GM18519 (cell line): ENCODE measurements around the gene SPATA12.

ENCODE experiments used
- ATAC-seq: cut with Tn5 transposase; IDR thresholded peaks from one replicate; pipeline ENCODE4 v1.9.1; 2021; ENCODE audit warnings: mild to moderate bottlenecking, moderate library complexity; ENCODE audit not compliant: unreplicated experiment, low FRiP score

The SPATA12 gene, protein sequence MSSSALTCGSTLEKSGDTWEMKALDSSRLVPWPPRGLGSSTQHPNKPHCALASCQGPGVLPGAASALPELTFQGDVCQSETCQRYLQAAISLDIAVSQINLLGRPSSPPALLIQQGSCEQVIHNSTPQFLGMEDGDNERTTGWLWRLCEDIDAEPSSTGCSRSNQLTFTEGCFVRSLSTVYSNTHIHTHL

DNA sequence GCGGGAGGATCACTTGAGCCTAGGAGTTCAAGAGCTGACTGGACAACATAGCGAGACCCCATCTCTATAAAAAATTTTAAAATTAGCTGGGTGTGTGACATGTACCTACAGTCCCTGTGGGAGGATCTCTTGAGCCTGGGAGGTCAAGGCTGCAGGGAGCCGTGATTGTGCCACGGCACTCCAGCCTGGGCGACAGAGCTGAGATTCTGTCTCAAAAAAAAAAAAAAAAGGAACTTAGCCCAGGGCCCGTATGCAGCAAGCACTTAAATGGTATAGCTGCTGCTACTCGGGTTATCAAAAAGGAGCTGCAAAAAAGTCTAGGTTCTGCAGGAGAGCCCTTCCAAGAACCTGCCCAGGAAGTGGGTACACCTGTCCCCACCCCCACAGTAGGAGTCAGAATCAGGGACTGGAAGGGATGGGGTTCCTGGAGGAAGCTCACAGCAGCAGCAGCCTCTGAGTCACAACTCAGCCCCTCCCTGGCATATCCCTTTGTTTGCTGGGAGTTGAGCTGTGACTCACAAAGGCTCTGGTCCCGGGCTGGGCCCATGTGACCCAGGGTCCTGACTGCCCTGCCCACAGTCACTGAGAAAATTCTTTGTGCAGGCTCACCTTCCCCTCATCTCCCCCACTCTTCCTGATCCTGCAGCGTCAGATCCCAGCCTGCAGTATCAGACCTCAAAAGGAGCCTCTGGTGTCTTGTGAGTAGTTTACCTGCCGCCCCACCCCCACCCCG, at the start of gene SPATA12:
TSS of gene SPATA12 (plus strand) at position 576 of the 733 bp plus-strand sequence. CDS start 13,031 bp downstream, outside the sequence.
- no peak for ATAC-seq

DNA sequence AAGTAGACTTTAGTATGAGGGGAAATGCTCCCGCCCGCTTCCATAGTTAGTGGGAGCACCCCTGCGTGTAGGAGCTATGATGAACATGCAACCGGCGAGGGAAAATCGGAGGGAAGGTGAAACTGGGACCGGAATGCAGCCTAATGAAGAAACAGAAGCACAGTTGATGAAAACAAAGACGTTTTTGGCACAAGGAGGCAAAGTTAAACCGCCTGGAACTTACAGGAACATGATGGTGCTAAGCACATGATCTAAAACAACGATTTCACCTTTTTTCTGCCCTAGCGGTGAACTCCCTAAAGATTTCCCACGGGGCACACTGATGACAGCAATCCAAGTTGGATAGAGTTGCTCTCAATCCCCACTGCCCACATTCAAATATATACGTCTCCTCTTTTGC, 49.4 kb upstream of the SPATA12 start:
- no peak for ATAC-seq

DNA sequence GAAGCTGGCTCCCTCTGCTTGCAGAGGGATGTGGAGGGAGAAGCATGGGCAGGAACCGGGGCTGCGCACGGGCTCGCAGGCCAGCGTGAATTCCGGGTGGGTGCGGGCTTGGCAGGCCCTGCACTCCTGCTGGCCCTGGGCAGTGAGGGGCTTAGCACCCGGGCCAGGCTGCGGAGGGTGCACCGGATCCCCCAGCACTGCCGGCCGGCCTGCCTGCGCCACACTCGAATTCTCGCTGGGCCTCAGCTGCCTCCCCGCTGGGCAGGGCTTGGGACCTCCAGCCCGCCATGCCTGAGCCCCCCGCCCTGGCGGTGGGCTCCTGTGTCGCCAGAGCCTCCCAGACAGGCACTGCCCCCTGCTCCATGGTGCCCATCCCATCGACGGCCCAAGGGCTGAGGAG, 47.6 kb upstream of the SPATA12 start:
- no peak for ATAC-seq

DNA sequence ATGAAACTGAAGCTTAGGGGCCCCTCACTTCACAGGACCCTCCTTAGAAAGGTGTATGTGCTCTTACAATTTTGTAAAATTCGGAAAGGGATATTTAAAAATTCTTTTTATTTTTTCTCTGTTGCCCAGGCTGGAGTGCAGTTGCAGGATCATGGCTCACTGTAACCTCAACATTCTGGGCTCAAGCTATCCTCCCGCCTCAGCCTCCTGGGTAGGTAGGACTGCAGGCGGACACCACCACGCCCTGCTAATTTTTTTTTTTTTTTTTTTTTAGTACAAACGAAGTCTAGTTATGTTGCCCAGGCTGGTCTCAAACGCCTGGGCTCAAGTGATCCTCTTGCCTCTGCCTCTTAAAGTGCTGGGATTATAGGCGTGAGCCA, 45.1 kb upstream of the SPATA12 start:
- ATAC-seq: no peak

DNA sequence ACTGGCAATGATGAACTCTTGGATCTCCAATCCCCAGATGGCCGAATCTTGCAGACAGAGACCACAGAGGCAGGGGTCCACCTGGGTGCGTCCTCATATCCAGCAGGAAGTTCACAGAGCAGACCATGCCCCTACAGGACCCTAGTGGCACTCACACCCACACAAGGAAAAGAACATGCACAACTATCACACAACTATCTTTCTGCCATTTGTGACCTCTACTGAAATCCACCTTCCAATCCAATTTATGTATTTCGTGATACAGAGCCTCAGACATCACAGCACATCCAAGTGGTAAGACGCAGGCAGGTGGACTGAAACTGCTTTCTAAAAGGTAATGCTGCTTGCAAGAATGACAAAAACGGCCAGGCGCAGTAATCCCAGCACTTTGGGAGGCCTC, 44.6 kb upstream of the SPATA12 start:
- ATAC-seq: no peak

DNA sequence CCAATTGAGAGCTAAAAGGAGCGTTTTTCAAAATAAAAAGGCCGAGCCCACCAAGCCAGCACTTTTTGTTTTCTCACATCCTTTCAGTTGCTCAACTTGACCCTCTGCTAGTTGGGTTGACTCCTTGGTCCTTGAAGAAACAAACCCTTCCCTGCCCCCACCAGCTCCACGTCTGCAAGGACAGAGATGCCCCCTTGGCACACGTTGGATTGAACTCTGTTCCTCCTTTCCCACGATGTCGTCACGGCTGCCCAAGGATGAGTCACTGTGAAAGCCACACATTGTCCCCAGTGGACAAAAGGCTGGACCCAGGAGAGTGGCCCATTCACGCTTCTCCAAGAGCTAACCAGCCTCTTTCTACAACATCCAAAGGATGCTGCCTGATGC, 43.0 kb upstream of the SPATA12 start:
- ATAC-seq: no peak

DNA sequence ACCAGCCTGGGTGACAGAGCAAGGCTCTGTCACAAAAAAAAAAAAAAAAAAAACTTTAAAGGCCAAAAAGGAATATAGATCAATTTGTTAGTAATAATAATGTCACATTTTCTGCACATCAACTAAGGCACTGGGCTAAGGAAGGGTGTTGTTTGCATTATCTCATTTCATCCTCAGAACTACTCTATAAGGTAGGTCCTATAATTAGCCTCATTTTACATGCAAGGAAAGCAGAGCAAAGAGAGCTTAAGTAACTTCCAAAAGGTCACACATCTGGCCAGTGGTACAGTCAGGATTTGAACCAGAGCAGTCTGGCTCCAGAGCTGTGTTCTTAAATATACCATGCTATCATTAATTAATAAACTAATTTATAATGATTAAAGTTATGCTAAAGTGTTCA, 42.2 kb upstream of the SPATA12 start:
- no peak for ATAC-seq

DNA sequence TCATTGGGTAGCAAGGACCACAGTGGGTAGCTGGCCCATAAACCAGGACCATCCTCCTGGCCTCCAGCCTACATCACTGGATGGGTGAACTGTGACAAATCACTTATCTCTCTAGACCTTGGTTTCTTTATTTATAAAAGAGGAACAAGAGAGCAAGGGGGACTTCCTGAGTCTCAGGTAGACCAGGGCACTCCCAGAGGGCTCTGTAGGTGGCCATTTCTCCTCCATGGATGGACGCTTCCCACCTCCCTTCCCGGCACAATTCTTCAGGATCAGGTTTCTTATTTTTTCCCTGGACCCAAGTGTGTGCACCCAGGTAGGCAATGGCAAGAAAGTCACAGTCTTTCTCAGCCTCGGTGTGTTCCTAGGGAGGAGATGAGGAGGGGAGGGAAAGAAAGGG, 41.4 kb upstream of the SPATA12 start:
- peak; percentile 42 for ATAC-seq

DNA sequence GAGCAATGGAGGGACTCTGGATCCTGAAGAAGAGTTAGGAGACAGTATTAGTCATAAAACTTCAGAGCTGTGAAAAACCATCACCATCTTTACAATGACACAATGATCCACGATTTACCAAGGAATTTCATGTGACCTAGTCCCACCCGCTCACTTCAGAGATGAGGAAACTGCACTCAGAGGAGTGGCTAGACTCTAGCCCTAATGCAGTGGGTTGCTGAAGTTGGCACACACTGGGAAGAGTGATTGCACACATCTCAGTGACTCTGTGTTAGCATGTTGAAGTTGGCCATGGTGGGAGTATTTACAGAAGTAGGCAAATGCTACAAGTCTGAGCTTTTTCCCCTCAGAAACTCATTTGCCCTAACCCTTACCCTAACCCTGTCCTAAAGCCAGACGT, 35.2 kb upstream of the SPATA12 start:
- ATAC-seq: no peak

DNA sequence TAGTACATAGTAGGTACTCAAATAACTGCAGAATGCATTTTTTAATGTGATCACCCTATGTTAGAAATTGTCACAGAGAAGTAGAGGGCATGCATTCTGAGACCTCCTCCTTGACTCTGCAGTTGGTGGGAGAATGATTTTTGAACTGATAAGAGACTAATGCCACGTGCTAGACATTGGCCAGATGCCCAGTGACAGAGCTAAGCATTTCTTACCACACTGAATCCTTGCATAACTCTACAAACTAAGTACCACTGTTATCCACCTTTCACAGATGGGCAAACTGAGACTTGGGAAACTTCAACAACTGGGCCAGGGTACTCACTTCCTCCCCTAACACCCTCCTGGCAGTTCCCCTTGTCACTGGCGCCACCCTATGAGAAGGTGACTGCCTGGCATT, 33.5 kb upstream of the SPATA12 start:
- ATAC-seq: no peak

DNA sequence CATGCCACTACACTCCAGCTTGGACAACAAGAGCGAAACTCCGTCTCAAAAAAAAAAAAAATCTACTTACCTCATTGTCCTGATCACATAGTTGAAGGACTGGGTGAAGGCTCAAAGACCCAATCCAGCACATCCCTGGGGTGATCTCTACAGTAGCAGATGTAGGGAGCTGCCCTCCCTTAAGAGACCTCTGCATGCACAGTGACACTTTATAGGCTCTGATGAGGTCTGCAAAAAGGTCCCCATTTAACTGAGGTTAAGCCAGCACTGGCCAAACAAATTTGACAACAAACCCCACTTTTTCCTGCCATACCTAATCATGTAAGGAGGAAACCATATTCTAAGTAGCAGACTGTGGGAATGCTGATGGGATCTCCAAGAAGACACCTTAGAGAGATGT, 31.1 kb upstream of the SPATA12 start:
- no peak for ATAC-seq

DNA sequence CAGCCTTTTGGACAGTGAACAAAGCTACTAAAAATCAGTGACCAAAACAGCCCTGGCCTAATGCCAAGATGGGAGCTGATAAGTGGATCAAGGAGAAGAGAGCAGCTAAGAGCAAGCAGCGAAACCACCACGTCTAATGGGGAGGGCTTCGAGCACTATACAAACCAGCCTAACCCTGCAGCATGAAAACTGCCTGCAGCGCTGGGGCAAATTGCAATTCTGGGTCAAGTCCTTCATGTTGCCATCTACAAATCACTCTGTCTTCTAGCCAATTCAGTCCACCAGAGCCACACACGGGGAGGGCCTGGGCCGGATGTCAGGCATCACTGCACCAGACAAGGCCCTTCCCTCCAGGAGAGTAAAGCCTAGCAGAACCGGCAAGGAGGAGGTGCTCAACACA, 30.5 kb upstream of the SPATA12 start:
- no peak for ATAC-seq

DNA sequence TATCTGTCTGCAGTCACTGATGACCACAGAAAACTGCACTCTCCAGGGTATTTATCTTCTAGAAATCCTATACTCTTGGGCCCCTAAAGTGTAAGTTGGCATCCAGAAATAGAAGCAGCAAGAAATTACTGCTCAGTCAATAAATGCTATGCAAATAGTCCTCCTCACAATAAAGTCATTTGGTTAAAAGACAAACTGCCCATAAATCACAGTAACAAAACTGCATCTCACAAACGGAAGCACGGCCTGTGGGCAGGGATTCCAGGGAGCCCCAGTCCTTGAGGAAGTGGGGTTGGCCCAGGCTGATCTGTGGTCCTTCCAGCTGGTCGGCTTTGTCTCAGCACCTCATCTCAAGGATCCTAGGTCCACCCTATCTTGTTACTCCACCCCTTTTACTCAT, 29.7 kb upstream of the SPATA12 start:
- ATAC-seq: no peak

DNA sequence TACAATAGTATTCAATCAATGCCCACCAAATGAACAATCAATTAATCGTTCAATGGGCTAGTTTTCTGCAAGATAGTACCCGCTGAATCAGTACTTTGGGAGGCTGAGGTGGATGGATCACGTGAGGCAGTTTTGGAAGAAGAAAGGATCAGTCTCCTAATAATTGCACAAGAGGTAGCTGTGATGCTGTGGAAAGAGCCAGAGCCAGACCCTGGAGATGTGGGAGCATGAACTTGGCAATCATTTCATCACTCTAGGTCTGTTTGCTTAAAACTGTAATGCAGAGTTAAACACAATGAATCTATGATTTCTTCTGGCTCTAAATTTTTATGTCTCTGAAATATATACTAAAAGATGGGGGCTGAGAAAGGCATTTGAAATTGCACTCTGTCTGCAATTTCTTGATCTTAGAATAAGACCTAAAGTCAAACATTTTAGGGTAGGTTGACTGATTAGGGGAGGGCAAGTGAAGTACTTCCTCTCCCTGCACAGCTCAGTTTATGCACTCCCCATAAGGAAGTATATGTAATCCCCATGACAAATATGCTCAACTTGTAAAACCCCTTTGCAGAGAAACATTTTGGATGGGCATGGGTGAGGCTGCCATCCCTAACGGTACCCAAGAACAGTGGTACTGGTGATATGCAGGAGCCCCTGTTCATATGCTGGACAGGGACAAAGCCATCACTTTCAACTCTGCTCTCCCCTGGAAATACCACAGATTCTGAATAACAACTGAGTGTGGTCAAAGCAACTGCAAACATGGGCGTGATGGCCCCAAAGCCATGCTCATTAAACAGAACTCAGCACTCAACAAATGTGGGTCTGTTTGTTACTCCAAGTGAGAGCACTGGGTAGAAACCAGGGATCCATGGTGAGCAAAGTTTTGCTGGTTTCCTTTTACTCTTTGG, 28.6 kb upstream of the SPATA12 start:
- no peak for ATAC-seq

DNA sequence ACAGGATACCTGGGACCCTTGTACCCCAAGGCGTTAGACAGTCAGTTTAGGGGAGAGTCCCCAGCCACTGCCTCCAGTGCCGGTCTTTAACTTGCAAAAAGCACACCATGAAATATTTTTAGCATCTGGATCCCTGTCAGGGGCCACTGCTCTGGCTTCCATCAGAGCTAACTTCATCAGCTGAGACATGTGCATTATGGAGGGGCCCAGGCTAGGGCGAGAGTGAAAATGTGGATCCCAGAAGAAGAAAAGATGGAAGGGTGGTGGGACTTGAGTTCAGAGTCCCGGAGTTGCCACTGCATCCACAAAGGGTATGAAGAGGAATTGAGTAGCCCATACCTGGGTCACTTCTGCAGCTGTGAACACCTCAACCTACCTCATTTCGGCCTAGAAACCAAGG, 23.5 kb upstream of the SPATA12 start:
- no peak for ATAC-seq

DNA sequence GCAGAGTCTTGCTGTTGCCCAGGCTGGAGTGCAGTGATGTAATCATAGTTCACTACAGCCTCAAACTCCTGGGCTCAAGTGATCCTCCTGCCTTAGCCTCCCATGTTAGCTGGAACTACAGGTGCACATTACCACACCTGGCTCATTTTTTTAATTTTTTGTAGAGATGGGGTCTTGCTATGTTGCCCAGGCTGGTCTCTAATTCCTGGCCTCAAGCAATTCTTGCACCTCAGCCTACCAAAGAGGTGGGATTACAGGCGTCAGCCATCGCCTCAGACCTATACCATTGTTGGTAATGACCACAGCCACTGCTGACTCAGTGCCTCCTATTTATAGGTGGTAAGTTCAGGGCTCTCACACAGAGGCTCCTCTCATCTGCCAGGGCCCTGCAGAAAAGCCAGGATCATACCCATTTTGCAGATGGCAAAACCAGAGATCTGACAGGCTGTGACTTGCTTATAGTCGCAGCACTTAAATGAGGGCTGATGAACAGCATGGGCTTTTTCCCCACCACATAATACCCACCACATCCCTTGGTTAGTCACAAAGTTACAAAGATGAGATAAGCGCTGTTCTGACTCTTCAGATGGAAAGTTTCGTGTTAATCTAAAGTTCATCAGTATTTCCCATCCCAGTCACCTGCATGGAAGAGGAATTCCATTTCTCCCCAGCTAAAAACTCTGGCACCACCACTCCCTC, 21.8 kb upstream of the SPATA12 start:
- no peak for ATAC-seq

DNA sequence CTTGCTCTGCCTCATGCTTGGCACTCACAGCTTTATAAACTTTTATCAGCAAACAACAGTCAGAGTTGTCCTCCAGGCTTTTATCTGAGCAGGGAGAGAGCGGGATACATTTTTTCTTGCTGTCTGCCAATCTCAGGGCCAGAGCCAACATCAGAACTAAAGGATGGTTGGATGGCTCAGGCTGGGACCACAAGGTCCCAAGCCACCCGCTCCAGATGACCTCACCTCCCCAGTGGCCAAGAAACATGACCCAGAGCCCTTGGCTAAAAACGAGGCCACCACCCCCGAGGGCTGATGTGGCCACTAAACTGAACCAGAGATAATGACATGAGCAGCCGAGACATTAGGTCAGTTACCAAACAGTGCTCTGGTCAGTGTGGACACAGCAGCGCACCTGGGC, 18.8 kb upstream of the SPATA12 start:
- no peak for ATAC-seq

DNA sequence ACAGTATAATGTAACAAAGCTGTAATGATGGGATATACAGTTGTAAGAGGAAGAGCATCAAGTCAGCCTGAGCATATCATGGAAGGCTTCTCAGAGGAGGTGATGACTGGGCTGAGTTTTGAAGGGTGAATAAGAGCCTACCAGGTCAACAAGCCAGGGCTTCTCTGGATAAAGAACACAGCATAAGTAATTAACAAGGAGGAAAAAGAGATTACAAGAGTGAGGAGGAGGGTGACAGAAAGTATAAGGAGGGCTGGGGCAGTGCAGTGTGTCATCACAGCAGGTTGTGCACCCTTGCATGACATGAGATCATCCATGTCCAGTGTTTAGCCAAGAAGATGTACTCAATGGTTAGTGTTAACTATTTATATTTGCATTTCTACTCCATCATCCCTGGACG, 16.9 kb upstream of the SPATA12 start:
- no peak for ATAC-seq

DNA sequence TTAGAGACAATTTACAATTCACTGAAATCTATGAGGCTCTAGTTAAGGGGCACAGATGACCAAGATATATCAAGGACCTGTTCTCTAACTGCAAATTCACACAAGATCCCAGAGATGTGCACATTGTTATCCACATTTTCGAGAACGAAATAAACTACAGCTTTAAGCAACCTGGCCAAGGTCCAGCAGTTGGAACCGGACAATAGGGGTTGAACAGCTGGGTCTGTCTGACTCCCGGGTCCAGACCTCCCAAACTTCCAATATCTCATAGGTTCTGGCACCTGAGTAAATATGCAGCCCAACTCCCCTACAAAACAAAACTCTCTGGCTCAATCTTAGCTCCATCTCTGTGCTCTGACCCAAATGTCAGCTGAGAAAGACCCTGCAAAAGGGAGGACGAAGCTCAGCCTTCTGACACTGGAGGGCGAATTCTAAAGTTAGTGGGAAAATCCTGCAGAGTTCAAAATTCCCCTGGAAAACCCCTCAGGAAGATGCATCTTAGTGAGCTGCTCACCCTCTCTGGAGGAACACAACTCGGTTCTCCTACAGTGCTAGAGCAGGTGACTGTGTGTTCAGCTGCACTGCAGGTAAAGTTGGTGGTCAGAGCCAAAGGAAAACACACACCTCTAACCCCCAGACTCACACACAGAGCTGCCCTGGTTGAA, 14.2 kb upstream of the SPATA12 start:
- ATAC-seq: no peak

DNA sequence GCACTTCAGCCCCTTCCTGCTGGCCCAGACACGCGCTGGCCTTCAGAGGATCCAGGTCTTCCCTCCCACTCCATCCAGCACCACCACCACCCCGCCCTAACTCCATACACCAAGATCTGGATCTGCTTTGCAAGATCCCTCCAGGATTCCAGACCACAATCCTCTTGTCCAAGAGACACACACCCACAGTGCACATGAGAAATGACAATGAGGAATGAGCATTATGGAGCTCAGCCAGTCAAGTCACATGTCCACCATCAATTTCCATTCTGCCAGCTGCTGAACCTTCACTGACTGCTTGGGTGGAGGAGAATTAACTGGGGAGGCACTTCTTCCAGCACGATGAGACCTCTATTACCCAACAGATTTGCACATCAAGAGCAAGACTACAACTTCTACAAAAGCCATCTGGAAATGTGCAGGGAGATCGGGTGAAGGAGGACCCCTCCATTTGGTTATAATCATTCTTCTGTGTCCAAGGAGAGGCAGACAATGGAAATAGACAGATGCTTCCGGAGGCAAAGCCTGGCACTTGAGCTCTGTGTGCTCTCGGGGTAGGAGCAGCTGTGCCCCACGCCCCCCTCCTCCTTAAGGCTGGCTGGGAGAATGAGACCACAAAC, 12.3 kb upstream of the SPATA12 start:
- ATAC-seq: no peak
